IPS-20b (cell line): Measurements from ENCODE around the gene CEP78.
"Not testable (repeated sequence)": the region's sequence is repeated elsewhere in the genome, so short reads cannot be mapped to it uniquely, and the experiment has no call there.

Source experiments
- H3K27ac ChIP-seq: one replicate; pipeline ENCODE4 v1.5.1; 2013; ENCODE audit warnings: low read length
- H3K27me3 ChIP-seq: 2 replicates; pipeline ENCODE4 v1.6.1; 2013; ENCODE audit warnings: mild to moderate bottlenecking, low read length, inconsistent platforms; ENCODE audit not compliant: insufficient read depth
- H3K36me3 ChIP-seq: 2 replicates; pipeline ENCODE4 v1.6.1; 2013; ENCODE audit warnings: low read depth, mild to moderate bottlenecking, inconsistent platforms, low read length, moderate library complexity; ENCODE audit not compliant: insufficient read depth
- H3K4me1 ChIP-seq: 2 replicates; pipeline ENCODE4 v1.6.1; 2013; ENCODE audit warnings: mild to moderate bottlenecking, control low read depth, inconsistent platforms, low read length, moderate library complexity; ENCODE audit not compliant: insufficient read depth
- H3K4me3 ChIP-seq: 2 replicates; pipeline ENCODE4 v1.5.1; 2013; ENCODE audit warnings: mild to moderate bottlenecking, low read length, inconsistent platforms
- H3K9ac ChIP-seq: 2 replicates; pipeline ENCODE4 v1.6.1; 2013; ENCODE audit warnings: low read depth, mild to moderate bottlenecking, inconsistent platforms, low read length, moderate library complexity
- H3K9me3 ChIP-seq: 2 replicates; pipeline ENCODE4 v1.6.1; 2013; ENCODE audit warnings: mild to moderate bottlenecking, low read depth, low read length, inconsistent platforms; ENCODE audit not compliant: insufficient read depth

Gene CEP78

GRCh38 chr9:78267889-78268288 lies 32.0 kb downstream of the CEP78 start:
- Histone ChIP-seq H3K9me3 (no peaks in the 10 kb centered on the region), H3K36me3 (peaks cover 87% of the 10 kb centered on the region), H3K27me3 (no peaks in the 10 kb centered on the region), H3K9ac (no peak overlapping the region), H3K27ac (no peak overlapping the region), H3K4me1 (no peaks in the 10 kb centered on the region), H3K4me3 (no peak overlapping the region)

- peaks cover 72% of the 10 kb centered on the region for H3K36me3 ChIP-seq
- H3K27ac ChIP-seq: no peak overlapping the region
- no peak overlapping the region for H3K4me3 ChIP-seq
- H3K27me3 ChIP-seq: no peaks in the 10 kb centered on the region
- no peaks in the 10 kb centered on the region for H3K4me1 ChIP-seq
- H3K9ac ChIP-seq: no peak overlapping the region
- no peaks in the 10 kb centered on the region for H3K9me3 ChIP-seq
These were observed 33.9 kb downstream of the CEP78 start for GRCh38 chr9:78269784-78270183.

GRCh38 chr9:78272307-78272706 lies 36.4 kb downstream of the CEP78 start:
- Histone ChIP-seq H3K9ac (no peak overlapping the region), H3K9me3 (no peaks in the 10 kb centered on the region)

DNA sequence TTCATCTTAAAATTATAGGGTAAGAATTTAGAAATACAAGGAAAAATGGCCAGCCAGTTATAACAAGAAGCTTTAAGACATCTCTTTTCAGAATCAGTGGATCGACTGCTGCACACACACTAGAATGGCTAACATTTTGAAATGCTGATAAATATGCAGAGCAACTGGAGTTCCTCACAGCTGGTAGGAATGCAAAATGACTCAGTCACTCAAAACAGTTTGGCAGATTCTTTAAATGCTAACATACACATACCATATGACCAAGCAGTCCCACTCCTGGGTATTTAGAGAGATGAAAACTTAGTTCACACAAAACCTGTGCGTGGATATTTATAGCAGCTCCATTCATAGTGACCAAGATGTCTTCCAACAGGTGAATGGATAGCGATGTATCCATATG lies 37.9 kb downstream of the CEP78 start:
- Histone ChIP-seq H3K4me3 (no peak overlapping the region), H3K27me3 (no peaks in the 10 kb centered on the region), H3K9me3 (no peaks in the 10 kb centered on the region), H3K27ac (no peak overlapping the region), H3K36me3 (peaks cover 36% of the 10 kb centered on the region), H3K9ac (no peak overlapping the region), H3K4me1 (no peaks in the 10 kb centered on the region)

More at GRCh38 chr9:78272307-78272706, 36.4 kb downstream of the CEP78 start:
- no peaks in the 10 kb centered on the region for H3K27me3 ChIP-seq
- H3K4me1 ChIP-seq: no peaks in the 10 kb centered on the region
- H3K36me3 ChIP-seq: peaks cover 47% of the 10 kb centered on the region
- H3K27ac ChIP-seq: no peak overlapping the region
- no peak overlapping the region for H3K4me3 ChIP-seq

GRCh38 chr9:78278177-78278777 lies 42.4 kb downstream of the CEP78 start:
- Histone ChIP-seq H3K4me1 (no peaks in the 10 kb centered on the region), H3K9ac (no peak overlapping the region), H3K36me3 (no peaks in the 10 kb centered on the region), H3K4me3 (no peak overlapping the region), H3K27ac (no peak overlapping the region), H3K9me3 (no peaks in the 10 kb centered on the region; the same call in 1 of the 2 replicates), H3K27me3 (no peaks in the 10 kb centered on the region)

DNA sequence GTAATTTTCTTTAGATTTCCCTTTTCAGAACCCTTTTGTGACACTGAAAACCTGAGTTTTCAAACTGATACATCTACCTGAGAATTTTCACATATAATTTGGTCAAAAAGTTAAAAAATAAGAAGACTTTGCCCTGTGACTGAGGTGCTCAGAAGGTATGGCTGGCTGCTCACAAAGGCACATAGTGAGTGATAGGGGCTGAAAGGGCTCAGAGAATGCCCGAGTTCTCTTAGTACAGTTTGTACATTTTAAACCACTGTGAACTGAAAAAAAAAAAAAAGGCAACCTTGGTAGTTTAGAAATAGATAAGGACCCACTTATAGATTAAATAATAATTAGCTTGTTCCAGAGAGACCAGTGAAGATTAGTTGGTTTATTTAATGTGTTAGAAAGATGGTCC lies 42.9 kb downstream of the CEP78 start:
- Histone ChIP-seq H3K9ac (no peak overlapping the region), H3K9me3 (no peaks in the 10 kb centered on the region; the same call in 1 of the 2 replicates), H3K4me3 (no peak overlapping the region), H3K4me1 (no peaks in the 10 kb centered on the region), H3K36me3 (no peaks in the 10 kb centered on the region), H3K27me3 (no peaks in the 10 kb centered on the region), H3K27ac (no peak overlapping the region)

GRCh38 chr9:78280982-78281668 lies 45.2 kb downstream of the CEP78 start:
- Histone ChIP-seq H3K4me1 (no peaks in the 10 kb centered on the region), H3K27ac (no peak overlapping the region), H3K9ac (no peak overlapping the region), H3K36me3 (no peaks in the 10 kb centered on the region), H3K9me3 (no peaks in the 10 kb centered on the region; the same call in 1 of the 2 replicates), H3K4me3 (no peak overlapping the region), H3K27me3 (no peaks in the 10 kb centered on the region)

DNA sequence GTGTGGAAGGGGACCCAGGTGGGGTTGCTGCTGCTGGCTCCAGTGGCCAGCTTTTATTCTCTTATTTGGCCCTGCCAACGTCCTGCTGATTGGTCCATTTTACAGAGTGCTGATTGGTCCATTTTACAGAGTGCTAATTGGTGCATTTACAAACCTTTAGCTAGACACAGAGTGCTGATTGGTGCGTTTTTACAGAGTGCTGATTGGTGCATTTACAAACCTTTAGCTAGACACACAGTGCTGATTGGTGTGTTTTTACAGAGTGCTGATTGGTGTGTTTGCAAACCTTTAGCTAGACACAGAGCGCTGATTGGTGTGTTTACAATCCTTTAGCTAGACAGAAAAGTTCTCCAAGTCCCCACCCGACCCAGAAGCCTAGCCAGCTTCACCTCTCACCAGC lies 48.3 kb downstream of the CEP78 start:
- not testable (repeated sequence) for H3K36me3 ChIP-seq, H3K4me1 ChIP-seq, H3K9ac ChIP-seq, H3K27me3 ChIP-seq, H3K4me3 ChIP-seq, H3K27ac ChIP-seq, H3K9me3 ChIP-seq

GRCh38 chr9:78286125-78286524 lies 50.2 kb downstream of the CEP78 start:
- no peaks in the 10 kb centered on the region for H3K36me3 ChIP-seq
- no peaks in the 10 kb centered on the region for H3K4me1 ChIP-seq
- no peaks in the 10 kb centered on the region for H3K27me3 ChIP-seq
- H3K9ac ChIP-seq: no peak overlapping the region
- no peaks in the 10 kb centered on the region; the same call in 1 of the 2 replicates for H3K9me3 ChIP-seq
- no peak overlapping the region for H3K4me3 ChIP-seq
- H3K27ac ChIP-seq: no peak overlapping the region

DNA sequence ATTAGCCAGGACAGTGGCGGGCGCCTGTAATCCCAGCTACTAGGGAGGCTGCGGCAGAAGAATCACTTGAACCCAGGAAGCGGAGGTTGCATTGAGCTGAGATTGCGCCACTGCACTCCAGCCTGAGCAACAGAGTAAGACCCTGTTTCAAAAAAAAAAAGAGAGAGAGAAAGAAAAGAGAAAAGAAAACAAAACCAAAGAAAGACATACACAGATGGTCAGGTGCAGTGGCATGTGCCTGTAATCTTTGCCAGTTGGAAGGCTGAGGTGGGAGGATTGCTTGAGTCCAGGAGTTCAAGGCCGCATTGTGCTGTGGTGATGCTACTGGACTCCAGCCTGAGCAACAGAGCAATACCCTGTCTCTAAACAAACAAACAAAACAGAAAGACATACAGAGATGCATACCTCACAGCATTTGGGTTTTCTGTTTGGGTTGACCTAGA lies 51.1 kb downstream of the CEP78 start:
- H3K9me3 ChIP-seq: no peaks in the 10 kb centered on the region; the same call in 1 of the 2 replicates
- no peaks in the 10 kb centered on the region for H3K36me3 ChIP-seq
- H3K9ac ChIP-seq: no peak overlapping the region
- no peaks in the 10 kb centered on the region for H3K27me3 ChIP-seq
- no peaks in the 10 kb centered on the region for H3K4me1 ChIP-seq
- H3K4me3 ChIP-seq: no peak overlapping the region
- H3K27ac ChIP-seq: no peak overlapping the region

DNA sequence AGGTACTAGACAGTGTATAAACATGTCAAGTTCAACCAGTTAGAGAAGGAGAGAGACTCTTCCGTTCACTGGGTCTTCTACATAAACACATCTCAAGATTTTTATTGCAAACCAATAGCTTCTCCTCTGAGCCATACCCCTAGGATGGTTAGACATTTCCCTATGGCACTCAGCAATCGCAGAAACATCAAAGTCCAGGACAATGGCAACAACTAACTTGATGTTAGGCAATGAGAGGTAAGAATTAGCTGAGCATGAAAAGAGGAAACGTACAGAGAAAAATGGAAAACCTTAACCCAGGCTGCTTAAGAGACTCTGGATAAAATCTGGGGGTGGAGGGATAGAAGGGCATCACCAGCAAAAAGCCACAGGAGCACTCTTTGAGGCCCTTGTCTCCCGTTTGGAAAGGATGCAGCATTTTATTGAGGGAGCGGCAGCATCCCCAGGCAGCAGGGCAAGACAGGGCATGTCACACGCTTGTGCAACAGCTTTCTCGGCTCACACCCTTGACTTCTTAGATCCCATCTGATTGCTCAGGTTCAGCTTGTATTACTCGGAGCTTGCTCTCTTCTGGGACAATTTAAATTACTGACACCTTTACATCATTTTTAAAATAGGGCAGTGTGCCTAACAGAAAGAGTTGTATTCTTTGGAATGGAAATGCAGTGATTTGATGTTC lies 52.5 kb downstream of the CEP78 start:
- Histone ChIP-seq H3K27ac (no peak overlapping the region), H3K4me3 (no peak overlapping the region), H3K9me3 (no peaks in the 10 kb centered on the region), H3K36me3 (no peaks in the 10 kb centered on the region), H3K27me3 (no peaks in the 10 kb centered on the region), H3K4me1 (no peaks in the 10 kb centered on the region), H3K9ac (no peak overlapping the region)

DNA sequence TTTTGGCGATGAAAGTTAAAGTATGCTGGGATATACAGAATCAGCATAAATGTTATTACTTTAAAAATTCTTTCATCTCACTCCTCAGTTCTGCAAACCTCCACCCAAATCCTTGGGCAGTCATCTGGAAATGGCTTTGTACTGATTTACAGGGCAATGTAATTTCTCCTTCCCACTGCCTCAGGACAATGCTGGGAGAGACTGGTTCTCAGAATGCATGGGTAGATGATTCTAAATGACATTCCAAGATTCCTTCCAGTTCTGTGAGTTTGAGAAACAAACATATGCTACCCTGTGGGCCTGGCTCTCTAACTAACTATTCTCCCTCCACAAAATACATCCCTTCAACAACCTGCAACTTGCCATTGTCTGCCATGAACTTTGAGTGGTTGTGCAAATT lies 53.6 kb downstream of the CEP78 start:
- H3K9ac ChIP-seq: no peak overlapping the region
- H3K27ac ChIP-seq: no peak overlapping the region
- no peaks in the 10 kb centered on the region for H3K9me3 ChIP-seq
- H3K4me1 ChIP-seq: no peaks in the 10 kb centered on the region
- no peak overlapping the region for H3K4me3 ChIP-seq
- H3K27me3 ChIP-seq: no peaks in the 10 kb centered on the region
- no peaks in the 10 kb centered on the region for H3K36me3 ChIP-seq
